ENCODE data around the gene SPEF1.

SPEF1 gene

DNA sequence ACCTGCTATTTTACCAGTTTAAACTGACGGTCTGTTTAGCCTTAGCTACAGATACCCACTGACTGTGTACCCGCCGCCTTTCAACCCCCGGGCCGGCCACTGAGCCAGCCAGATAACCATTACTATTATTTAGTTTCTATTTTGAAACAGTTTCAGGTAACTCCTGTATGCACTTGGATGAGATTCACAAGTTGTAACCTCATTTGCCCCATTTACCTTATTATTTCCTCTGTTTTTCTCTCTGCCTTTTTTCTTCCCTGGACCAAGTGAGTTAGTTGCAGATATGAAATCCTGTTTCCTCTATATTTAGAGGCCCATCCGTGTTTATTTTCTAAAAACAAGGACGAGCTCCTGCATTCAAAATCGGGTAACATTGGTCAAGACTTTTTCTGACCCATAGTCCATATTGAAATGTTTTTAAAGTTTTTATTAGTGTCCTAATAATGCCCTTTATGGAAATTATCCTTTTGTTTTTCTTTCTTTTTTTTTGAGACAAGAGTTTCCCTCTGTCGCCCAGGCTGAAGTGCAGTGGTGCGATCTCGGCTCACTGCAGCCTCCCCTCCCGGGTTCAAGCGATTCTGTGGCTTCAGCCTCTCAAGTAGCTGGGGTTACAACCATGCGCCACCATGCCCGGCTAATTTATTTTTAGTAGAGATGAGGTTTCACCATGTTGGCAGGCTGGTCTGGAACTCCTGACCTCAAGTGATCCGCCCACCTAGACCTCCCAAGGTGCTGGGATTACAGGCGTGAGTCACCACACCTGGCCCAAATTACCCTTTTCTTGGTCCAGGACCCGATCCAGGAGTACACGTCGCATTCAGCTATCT is 39.9 kb upstream of the SPEF1 start:
- peak overlapping the region; percentile 95 for H3K4me3 ChIP-seq (ENCODE audit: low read depth, low read length)
- DNase-seq (ENCODE audit: low read depth), result no peak
- TF ChIP-seq, protein P1, sequence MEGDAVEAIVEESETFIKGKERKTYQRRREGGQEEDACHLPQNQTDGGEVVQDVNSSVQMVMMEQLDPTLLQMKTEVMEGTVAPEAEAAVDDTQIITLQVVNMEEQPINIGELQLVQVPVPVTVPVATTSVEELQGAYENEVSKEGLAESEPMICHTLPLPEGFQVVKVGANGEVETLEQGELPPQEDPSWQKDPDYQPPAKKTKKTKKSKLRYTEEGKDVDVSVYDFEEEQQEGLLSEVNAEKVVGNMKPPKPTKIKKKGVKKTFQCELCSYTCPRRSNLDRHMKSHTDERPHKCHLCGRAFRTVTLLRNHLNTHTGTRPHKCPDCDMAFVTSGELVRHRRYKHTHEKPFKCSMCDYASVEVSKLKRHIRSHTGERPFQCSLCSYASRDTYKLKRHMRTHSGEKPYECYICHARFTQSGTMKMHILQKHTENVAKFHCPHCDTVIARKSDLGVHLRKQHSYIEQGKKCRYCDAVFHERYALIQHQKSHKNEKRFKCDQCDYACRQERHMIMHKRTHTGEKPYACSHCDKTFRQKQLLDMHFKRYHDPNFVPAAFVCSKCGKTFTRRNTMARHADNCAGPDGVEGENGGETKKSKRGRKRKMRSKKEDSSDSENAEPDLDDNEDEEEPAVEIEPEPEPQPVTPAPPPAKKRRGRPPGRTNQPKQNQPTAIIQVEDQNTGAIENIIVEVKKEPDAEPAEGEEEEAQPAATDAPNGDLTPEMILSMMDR (conservative IDR thresholded peaks at IDR 0.05; ENCODE audit: low read depth, low read length), result no peak

DNA sequence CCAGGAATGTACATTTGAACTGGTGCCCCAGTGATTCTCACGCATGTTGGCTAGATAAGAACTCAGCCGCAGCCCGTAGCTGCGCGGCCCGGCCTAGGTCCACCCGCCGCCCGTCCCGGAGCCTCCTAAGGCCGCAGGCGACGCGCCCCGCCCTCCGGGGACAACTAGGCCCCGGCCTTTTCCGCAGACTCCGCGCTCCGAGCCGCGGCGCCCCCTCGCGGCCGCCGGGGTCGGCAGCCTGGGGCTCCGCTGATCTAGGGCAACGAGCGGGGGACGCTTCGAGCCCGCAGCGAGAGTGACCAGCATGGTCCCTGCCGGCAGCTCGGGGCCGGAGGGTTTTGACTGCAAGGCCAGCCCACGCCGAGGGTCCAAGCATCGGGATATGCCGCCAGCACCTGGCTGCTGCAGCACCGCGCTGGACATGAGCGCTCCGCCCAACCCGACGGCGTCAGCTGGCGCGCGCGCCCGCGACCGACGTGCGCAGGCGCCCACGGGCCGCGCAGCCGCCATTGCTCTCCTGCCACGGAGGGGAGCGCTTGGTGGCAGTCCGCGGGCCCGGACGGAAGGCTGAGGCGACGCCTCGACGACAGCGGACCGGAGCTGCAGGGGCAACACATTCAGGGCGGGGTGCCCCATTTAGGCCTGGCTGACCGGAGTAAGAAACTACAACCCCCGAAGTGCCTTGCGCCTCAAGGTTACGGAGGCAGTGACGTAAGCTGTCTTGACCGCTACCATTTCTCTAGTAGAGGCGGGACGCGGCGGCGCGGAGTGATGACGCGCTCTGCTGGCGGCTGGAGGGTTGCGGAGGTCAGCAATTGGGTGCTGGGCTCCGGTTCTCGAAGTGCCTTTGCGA is 39.0 kb upstream of the SPEF1 start, which contains the start of gene AP5S1:
Gene AP5S1 (plus strand): TSS at position 500 of the 853 bp plus-strand sequence. CDS start 1,571 bp downstream, outside the sequence.
- peak; percentile 97 for DNase-seq (ENCODE audit: low read depth)
- H3K4me3 ChIP-seq (ENCODE audit: low read depth, low read length), result peak within 1 kb of the TSS; percentile 95
- TF ChIP-seq, protein P1 (conservative IDR thresholded peaks at IDR 0.05; ENCODE audit: low read depth, low read length), result peak; percentile 57

DNA sequence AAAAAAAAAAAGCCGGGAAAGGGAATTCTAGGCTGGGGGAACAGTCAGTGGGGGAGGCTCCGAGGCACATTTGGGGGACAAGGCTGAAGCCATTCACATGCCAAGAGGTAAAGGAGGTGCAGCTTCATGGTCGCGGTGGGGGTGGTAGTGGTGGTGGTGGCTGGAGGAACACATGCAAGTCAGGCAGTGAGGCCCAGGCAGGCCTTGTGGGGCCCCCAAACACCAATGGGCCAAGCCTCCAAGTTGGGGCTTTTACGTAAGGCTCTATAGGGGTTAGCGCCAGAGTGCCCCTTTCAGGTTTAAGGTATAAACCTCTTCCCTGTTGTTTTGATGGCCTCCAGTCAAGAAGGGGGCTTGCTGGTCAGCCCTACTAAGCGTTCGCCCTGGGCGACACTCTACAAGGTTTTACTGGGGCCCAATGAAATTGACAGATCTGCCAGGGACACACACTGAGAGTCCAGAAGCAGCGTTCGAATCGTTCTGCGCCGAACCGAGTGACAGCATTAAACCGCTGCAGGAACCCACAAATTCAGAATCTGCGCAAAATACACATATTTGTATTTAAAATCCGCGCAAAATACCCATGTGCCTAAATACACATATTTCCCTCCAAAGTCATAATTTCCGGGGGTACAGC is 38.3 kb upstream of the SPEF1 start:
- DNase-seq (ENCODE audit: low read depth), result no peak
- TF ChIP-seq, protein P1 (conservative IDR thresholded peaks at IDR 0.05; ENCODE audit: low read depth, low read length), result no peak
- peak overlapping the region; percentile 95 for H3K4me3 ChIP-seq (ENCODE audit: low read depth, low read length)

DNA sequence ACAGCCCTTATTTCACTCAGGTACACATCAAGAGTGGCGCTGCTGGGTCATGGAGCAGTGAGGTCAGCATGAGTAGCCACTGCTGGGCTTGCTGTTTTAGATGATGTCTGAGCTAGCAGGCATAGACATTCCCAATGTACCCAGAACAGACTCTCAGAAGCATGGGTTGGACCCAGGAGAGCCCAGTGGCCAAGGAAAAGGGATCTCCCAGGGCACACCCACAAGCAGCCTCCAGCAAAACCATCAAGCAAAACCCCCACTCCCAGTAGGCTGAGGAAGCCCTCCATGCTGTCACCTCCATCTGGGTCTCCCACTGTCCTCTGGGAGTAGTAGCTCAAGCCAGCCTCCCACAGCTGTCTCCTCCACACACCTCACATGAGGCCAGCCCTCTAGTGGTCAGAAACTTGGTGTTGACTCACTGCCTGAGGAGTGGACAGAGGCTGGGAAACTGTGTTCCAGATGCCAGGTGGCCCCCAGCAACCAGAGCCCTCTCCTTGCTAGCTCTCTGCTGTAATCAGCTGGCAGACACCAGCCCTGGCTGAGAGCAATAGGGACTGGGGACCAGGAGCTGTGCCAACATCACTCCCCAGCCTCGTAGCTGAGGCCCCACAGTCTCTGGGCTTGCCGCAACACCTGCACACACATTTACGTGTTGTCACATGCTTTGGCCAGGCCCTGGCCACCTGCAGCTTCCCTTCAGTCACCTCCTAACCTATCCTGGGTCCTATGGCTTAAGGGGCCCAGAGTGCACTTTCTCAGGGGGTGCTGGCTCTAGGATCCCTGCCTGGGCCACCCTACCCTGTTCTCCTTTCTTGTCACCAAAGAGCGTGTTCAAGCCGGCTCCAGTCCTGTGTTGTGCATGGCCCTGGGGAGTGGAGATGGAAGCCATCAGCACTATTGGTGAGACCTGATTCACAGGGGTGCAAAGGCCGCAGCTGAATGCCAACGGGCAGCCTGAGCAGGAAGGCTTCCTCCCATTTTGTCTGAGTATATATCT is 37.2 kb upstream of the SPEF1 start:
- TF ChIP-seq, protein P1 (conservative IDR thresholded peaks at IDR 0.05; ENCODE audit: low read depth, low read length), result peak; percentile 89
- no peak overlapping the region for H3K4me3 ChIP-seq (ENCODE audit: low read depth, low read length)
- peak; percentile 88 for DNase-seq (ENCODE audit: low read depth)

DNA sequence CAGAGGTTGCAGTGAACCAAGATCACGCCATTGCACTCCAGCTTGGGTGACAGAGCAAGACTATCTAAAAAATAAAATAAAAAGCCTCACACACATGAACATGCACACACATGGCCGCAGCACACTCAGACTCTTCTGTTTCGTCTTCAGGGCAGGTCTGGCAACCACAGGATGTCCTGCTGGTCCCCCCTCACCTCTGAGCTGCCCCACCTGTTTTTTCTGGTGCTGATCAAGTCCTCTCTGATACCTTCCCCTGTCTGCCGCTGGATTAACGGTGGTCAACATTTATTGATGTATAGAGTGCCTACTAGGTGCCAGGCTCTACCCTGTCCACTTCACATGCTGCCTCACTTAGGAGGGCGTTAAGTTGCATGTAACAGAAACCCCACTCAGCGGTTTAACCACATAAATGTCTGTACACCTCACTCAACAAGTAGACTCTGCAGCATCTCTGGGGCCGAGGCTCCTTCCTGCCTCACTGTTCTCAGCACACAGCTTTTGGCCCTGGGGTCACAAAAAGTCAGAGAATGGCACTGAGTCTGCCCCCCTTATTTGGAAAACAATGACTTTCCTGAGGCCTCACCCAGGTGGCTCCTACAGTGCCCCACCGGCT is 34.6 kb upstream of the SPEF1 start:
- H3K4me3 ChIP-seq (ENCODE audit: low read depth, low read length), result no peak overlapping the region
- TF ChIP-seq, protein P1 (conservative IDR thresholded peaks at IDR 0.05; ENCODE audit: low read depth, low read length), result no peak
- DNase-seq (ENCODE audit: low read depth), result no peak

Data from choroid plexus epithelial cell (primary cell).